Measurements from ENCODE around the gene SEC31B. TPM values are rescaled to one million over a fixed set of nuclear protein-coding genes. Genes with fewer than 3 reads are reported as not detected.

The SEC31B gene
- total and polyA plus RNA-seq, 2 experiments from 2014 or later: 2.9 to 6.7 TPM

DNA sequence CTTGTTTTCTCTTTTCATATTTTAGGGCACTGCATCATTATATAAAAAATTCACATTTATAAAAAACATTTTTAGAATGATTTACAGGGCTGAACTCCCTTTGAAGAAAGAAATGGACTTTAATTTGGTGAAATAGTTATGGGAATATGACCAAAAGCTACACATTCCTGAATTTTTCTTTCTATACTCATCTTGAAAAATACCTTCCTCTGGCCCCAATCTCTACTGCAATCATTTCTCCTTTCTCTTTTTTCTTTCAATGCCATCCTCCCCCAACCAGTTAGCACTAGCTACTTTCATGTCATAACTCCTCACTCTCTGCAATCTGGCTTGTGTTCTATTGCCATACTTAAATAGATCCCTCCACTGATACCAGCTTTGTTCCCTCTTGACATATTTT, 50.7 kb downstream of the SEC31B start:
- no peak for DNase-seq (ENCODE audit: low spot score)
- H3K4me2 ChIP-seq: no peak overlapping the region
- H3K36me3 ChIP-seq (ENCODE audit: insufficient read depth): no peaks in the 10 kb centered on the region
- no peaks in the 10 kb centered on the region for H3K4me1 Mint-ChIP-seq
- H3K27ac ChIP-seq (ENCODE audit: low read depth): no peak overlapping the region
- no peaks in the 10 kb centered on the region for H3K9me2 ChIP-seq (ENCODE audit: insufficient read depth)
- TF ChIP-seq NANOG (IDR thresholded peaks at IDR 0.05; ENCODE audit: borderline replicate concordance) (no peak), CREB1 (CRISPR knock-in tag; IDR thresholded peaks at IDR 0.05; ENCODE audit: low read depth) (no peak), EZH2 (IDR thresholded peaks at IDR 0.05; ENCODE audit: low read depth, unreplicated experiment) (no peak), EZH2phosphoT487 (IDR thresholded peaks at IDR 0.05; ENCODE audit: unreplicated experiment) (no peak), POLR2AphosphoS5 (IDR thresholded peaks at IDR 0.05; ENCODE audit: low read depth) (no peak), ZNF331 (CRISPR knock-in tag; IDR thresholded peaks at IDR 0.05; ENCODE audit: low read depth) (no peak)
- TF ChIP-seq, protein P1, sequence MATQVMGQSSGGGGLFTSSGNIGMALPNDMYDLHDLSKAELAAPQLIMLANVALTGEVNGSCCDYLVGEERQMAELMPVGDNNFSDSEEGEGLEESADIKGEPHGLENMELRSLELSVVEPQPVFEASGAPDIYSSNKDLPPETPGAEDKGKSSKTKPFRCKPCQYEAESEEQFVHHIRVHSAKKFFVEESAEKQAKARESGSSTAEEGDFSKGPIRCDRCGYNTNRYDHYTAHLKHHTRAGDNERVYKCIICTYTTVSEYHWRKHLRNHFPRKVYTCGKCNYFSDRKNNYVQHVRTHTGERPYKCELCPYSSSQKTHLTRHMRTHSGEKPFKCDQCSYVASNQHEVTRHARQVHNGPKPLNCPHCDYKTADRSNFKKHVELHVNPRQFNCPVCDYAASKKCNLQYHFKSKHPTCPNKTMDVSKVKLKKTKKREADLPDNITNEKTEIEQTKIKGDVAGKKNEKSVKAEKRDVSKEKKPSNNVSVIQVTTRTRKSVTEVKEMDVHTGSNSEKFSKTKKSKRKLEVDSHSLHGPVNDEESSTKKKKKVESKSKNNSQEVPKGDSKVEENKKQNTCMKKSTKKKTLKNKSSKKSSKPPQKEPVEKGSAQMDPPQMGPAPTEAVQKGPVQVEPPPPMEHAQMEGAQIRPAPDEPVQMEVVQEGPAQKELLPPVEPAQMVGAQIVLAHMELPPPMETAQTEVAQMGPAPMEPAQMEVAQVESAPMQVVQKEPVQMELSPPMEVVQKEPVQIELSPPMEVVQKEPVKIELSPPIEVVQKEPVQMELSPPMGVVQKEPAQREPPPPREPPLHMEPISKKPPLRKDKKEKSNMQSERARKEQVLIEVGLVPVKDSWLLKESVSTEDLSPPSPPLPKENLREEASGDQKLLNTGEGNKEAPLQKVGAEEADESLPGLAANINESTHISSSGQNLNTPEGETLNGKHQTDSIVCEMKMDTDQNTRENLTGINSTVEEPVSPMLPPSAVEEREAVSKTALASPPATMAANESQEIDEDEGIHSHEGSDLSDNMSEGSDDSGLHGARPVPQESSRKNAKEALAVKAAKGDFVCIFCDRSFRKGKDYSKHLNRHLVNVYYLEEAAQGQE (IDR thresholded peaks at IDR 0.05; ENCODE audit: unreplicated experiment): no peak
- TF ChIP-seq, protein P2, sequence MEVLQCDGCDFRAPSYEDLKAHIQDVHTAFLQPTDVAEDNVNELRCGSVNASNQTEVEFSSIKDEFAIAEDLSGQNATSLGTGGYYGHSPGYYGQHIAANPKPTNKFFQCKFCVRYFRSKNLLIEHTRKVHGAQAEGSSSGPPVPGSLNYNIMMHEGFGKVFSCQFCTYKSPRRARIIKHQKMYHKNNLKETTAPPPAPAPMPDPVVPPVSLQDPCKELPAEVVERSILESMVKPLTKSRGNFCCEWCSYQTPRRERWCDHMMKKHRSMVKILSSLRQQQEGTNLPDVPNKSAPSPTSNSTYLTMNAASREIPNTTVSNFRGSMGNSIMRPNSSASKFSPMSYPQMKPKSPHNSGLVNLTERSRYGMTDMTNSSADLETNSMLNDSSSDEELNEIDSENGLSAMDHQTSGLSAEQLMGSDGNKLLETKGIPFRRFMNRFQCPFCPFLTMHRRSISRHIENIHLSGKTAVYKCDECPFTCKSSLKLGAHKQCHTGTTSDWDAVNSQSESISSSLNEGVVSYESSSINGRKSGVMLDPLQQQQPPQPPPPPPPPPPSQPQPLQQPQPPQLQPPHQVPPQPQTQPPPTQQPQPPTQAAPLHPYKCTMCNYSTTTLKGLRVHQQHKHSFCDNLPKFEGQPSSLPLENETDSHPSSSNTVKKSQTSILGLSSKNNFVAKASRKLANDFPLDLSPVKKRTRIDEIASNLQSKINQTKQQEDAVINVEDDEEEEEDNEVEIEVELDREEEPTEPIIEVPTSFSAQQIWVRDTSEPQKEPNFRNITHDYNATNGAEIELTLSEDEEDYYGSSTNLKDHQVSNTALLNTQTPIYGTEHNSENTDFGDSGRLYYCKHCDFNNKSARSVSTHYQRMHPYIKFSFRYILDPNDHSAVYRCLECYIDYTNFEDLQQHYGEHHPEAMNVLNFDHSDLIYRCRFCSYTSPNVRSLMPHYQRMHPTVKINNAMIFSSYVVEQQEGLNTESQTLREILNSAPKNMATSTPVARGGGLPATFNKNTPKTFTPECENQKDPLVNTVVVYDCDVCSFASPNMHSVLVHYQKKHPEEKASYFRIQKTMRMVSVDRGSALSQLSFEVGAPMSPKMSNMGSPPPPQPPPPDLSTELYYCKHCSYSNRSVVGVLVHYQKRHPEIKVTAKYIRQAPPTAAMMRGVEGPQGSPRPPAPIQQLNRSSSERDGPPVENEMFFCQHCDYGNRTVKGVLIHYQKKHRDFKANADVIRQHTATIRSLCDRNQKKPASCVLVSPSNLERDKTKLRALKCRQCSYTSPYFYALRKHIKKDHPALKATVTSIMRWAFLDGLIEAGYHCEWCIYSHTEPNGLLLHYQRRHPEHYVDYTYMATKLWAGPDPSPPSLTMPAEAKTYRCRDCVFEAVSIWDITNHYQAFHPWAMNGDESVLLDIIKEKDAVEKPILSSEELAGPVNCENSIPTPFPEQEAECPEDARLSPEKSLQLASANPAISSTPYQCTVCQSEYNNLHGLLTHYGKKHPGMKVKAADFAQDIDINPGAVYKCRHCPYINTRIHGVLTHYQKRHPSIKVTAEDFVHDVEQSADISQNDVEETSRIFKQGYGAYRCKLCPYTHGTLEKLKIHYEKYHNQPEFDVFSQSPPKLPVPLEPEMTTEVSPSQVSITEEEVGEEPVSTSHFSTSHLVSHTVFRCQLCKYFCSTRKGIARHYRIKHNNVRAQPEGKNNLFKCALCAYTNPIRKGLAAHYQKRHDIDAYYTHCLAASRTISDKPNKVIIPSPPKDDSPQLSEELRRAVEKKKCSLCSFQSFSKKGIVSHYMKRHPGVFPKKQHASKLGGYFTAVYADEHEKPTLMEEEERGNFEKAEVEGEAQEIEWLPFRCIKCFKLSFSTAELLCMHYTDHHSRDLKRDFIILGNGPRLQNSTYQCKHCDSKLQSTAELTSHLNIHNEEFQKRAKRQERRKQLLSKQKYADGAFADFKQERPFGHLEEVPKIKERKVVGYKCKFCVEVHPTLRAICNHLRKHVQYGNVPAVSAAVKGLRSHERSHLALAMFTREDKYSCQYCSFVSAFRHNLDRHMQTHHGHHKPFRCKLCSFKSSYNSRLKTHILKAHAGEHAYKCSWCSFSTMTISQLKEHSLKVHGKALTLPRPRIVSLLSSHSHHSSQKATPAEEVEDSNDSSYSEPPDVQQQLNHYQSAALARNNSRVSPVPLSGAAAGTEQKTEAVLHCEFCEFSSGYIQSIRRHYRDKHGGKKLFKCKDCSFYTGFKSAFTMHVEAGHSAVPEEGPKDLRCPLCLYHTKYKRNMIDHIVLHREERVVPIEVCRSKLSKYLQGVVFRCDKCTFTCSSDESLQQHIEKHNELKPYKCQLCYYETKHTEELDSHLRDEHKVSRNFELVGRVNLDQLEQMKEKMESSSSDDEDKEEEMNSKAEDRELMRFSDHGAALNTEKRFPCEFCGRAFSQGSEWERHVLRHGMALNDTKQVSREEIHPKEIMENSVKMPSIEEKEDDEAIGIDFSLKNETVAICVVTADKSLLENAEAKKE (CRISPR knock-in tag; IDR thresholded peaks at IDR 0.05): no peak
- no peak overlapping the region for H3K4me3 Mint-ChIP-seq
- peaks cover 2% of the 10 kb centered on the region for H3K27me3 Mint-ChIP-seq (ENCODE audit: insufficient read depth, low read depth, poor library complexity)
- peaks cover 13% of the 10 kb centered on the region; the same call in 1 of the 2 replicates for H3K27me3 ChIP-seq (ENCODE audit: insufficient read depth)
- H4K20me1 ChIP-seq (replicated peaks; ENCODE audit: insufficient read depth): no peaks in the 10 kb centered on the region
- H3K4me3 ChIP-seq: no peak overlapping the region
- H3F3A ChIP-seq (replicated peaks; ENCODE audit: low read depth): no peaks in the 10 kb centered on the region
- H3K27ac Mint-ChIP-seq: no peak overlapping the region
- no peak for ATAC-seq
- H2AFZ ChIP-seq: no peak overlapping the region
- no peaks in the 10 kb centered on the region for H3K4me1 ChIP-seq (ENCODE audit: insufficient read depth)
- H3K36me3 Mint-ChIP-seq (ENCODE audit: low read depth): no peaks in the 10 kb centered on the region
- H3K9me3 Mint-ChIP-seq: no peaks in the 10 kb centered on the region
- no peaks in the 10 kb centered on the region for H3K79me2 ChIP-seq (replicated peaks; ENCODE audit: insufficient read depth)
